Ishikawa (cell line): ENCODE data around the gene VEGFC.

Experiments
- CEBPB ChIP-seq: IDR thresholded peaks from 2 replicates; pipeline ENCODE4 v1.6.1; 2012
- CREB1 ChIP-seq: IDR thresholded peaks from 2 replicates; pipeline ENCODE4 v1.6.1; 2012; ENCODE audit warnings: low read depth
- EGR1 ChIP-seq: IDR thresholded peaks from 2 replicates; pipeline ENCODE4 v1.6.1; 2012
- EP300 ChIP-seq: IDR thresholded peaks from 2 replicates; pipeline ENCODE4 v1.6.1; 2012; ENCODE audit warnings: borderline replicate concordance
- FOXM1 ChIP-seq: IDR thresholded peaks from 2 replicates; pipeline ENCODE4 v1.6.1; 2012; ENCODE audit warnings: low read depth, borderline replicate concordance
- MAX ChIP-seq: IDR thresholded peaks from 2 replicates; pipeline ENCODE4 v1.6.1; 2012
- NFIC ChIP-seq: IDR thresholded peaks from 2 replicates; pipeline ENCODE4 v1.6.1; 2012
- RAD21 ChIP-seq: IDR thresholded peaks from 2 replicates; pipeline ENCODE4 v1.6.1; 2012; ENCODE audit warnings: low read depth
- REST ChIP-seq: IDR thresholded peaks from 2 replicates; pipeline ENCODE4 v1.6.1; 2012; ENCODE audit warnings: low read depth, mild to moderate bottlenecking
- TAF1 ChIP-seq: IDR thresholded peaks from 2 replicates; pipeline ENCODE4 v1.6.1; 2012; ENCODE audit warnings: low read depth, mild to moderate bottlenecking
- TCF12 ChIP-seq: IDR thresholded peaks from 2 replicates; pipeline ENCODE4 v1.6.1; 2012; ENCODE audit warnings: low read depth
- TEAD4 ChIP-seq: IDR thresholded peaks from 2 replicates; pipeline ENCODE4 v1.6.1; 2012
- USF1 ChIP-seq: IDR thresholded peaks from 2 replicates; pipeline ENCODE4 v1.6.1; 2012
- YY1 ChIP-seq: IDR thresholded peaks from 2 replicates; pipeline ENCODE4 v1.6.1; 2012; ENCODE audit warnings: low read depth
- ZBTB7A ChIP-seq: IDR thresholded peaks from 2 replicates; pipeline ENCODE4 v1.6.1; 2012; ENCODE audit warnings: low read depth

Gene VEGFC

GRCh38 chr4:176782794-176783193, 9.9 kb downstream of the VEGFC start:
- TF ChIP-seq CEBPB (no peak), MAX (no peak), TCF12 (no peak), NFIC (no peak), EP300 (no peak), RAD21 (no peak), EGR1 (no peak), CREB1 (no peak), USF1 (no peak), FOXM1 (no peak)

- TF ChIP-seq YY1 (no peak), TCF12 (no peak), USF1 (no peak), NFIC (no peak), TAF1 (no peak), FOXM1 (no peak), MAX (no peak), CREB1 (no peak), TEAD4 (no peak), ZBTB7A (no peak)
These were observed 10.5 kb downstream of the VEGFC start for GRCh38 chr4:176782191-176782590.

- no peak for TF ChIP-seq TEAD4
- no peak for TF ChIP-seq REST
- TF ChIP-seq TAF1, result no peak
- TF ChIP-seq TCF12, result no peak
- TF ChIP-seq RAD21, result no peak
- no peak for TF ChIP-seq YY1
- no peak for TF ChIP-seq CREB1
- TF ChIP-seq USF1, result no peak
- TF ChIP-seq EP300, result no peak
- TF ChIP-seq CEBPB, result no peak
- TF ChIP-seq ZBTB7A, result no peak
These were observed 11.0 kb downstream of the VEGFC start for GRCh38 chr4:176781739-176782100.

- TF ChIP-seq EGR1 (no peak), TAF1 (no peak), TCF12 (no peak), CREB1 (no peak), YY1 (no peak), TEAD4 (no peak), EP300 (no peak), REST (no peak), ZBTB7A (no peak), USF1 (no peak), NFIC (no peak)
These were observed 11.6 kb downstream of the VEGFC start for GRCh38 chr4:176780995-176781738.

GRCh38 chr4:176779421-176779820, 13.3 kb downstream of the VEGFC start:
- no peak for TF ChIP-seq CREB1
- TF ChIP-seq FOXM1, result no peak
- TF ChIP-seq REST, result no peak
- no peak for TF ChIP-seq RAD21
- no peak for TF ChIP-seq YY1
- TF ChIP-seq CEBPB, result no peak
- no peak for TF ChIP-seq NFIC
- no peak for TF ChIP-seq ZBTB7A
- TF ChIP-seq EGR1, result no peak
- no peak for TF ChIP-seq MAX
- TF ChIP-seq TEAD4, result no peak
- no peak for TF ChIP-seq TCF12
- no peak for TF ChIP-seq TAF1
- TF ChIP-seq USF1, result no peak
- TF ChIP-seq EP300, result no peak
